GM20431 (cell line): ENCODE data around the gene OTUB1.

Source experiments
- in situ Hi-C: fragments of 300-500 bp; cut with MseI, MboI; formaldehyde crosslinking; loops from one replicate; pipeline ENCODE4 v1.15.0; 2020; ENCODE audit warnings: low sequenced_read_pairs; ENCODE audit not compliant: unreplicated experiment

Gene OTUB1

GRCh38 chr11:63974259-63975143 is 11.7 kb upstream of the OTUB1 start, which contains the start of gene COX8A:
Gene COX8A (plus strand): TSS chr11:63974620. CDS start chr11:63974681, 61 bp downstream.
- in situ Hi-C loops, result no loop called here

- in situ Hi-C loops, result no loop called here
Measured at GRCh38 chr11:63978551-63979239, 7.5 kb upstream of the OTUB1 start.

- in situ Hi-C loops, result no loop called here
Measured at GRCh38 chr11:63979426-63979825, 6.8 kb upstream of the OTUB1 start.

GRCh38 chr11:63985812-63986155 is 454 bp upstream of the OTUB1 start:
- in situ Hi-C loops, result no loop called here

- in situ Hi-C loops, result no loop called here
Measured at GRCh38 chr11:63986932-63987513, 785 bp downstream of the OTUB1 start.

GRCh38 chr11:63991558-63991957 is 5.3 kb downstream of the OTUB1 start:
- in situ Hi-C loops, result no loop called here

GRCh38 chr11:63993100-63993499 is 6.9 kb downstream of the OTUB1 start:
- in situ Hi-C loops, result no loop called here

GRCh38 chr11:63993993-63994392 is 7.8 kb downstream of the OTUB1 start:
- in situ Hi-C loops, result no loop called here

- in situ Hi-C loops, result no loop called here
Measured at GRCh38 chr11:63996512-63996911, 10.3 kb downstream of the OTUB1 start.

GRCh38 chr11:63997104-63997700 is 11.0 kb downstream of the OTUB1 start:
- in situ Hi-C loops, result no loop called here

- in situ Hi-C loops, result no loop called here
Measured at GRCh38 chr11:63997801-63998337, 11.6 kb downstream of the OTUB1 start.

GRCh38 chr11:63998558-63999348 is 12.5 kb downstream of the OTUB1 start:
- in situ Hi-C loops, result no loop called here

GRCh38 chr11:63999349-64000025 is 13.2 kb downstream of the OTUB1 start:
- in situ Hi-C loops, result loop anchor here (10.0 kb wide), 1 partner anchor 145 kb away; no protein-coding TSS in a partner anchor

- in situ Hi-C loops, result loop anchor here (10.0 kb wide), 1 partner anchor 145 kb away; no protein-coding TSS in a partner anchor
Measured at GRCh38 chr11:64000026-64000739, 13.9 kb downstream of the OTUB1 start.

- in situ Hi-C loops, result loop anchor here (10.0 kb wide), 1 partner anchor 144 kb away; no protein-coding TSS in a partner anchor
Measured at GRCh38 chr11:64000740-64001483, 14.7 kb downstream of the OTUB1 start.

GRCh38 chr11:64001484-64002420 is 15.5 kb downstream of the OTUB1 start:
- in situ Hi-C loops, result loop anchor here (10.0 kb wide), 1 partner anchor 143 kb away; no protein-coding TSS in a partner anchor
